ENCODE data around the gene ACTN4. TPM values are rescaled to one million over a fixed set of nuclear protein-coding genes. Genes with fewer than 3 reads are reported as not detected.

ACTN4 gene
- polyA plus RNA-seq, 1 donor = 251 TPM

GRCh38 chr19:38661136-38661535, 13.7 kb downstream of the ACTN4 start:
- no peak for DNase-seq

GRCh38 chr19:38661996-38662395, 14.5 kb downstream of the ACTN4 start:
- DNase-seq = no peak

GRCh38 chr19:38662537-38663155, 15.2 kb downstream of the ACTN4 start:
- DNase-seq = no peak

GRCh38 chr19:38663156-38663651, 15.8 kb downstream of the ACTN4 start:
- no peak for DNase-seq

GRCh38 chr19:38663957-38664502, 16.6 kb downstream of the ACTN4 start:
- no peak for DNase-seq

GRCh38 chr19:38664503-38665211, 17.2 kb downstream of the ACTN4 start:
- DNase-seq = no peak

- no peak for DNase-seq
Observed at GRCh38 chr19:38665219-38665931, 17.9 kb downstream of the ACTN4 start.

GRCh38 chr19:38665950-38666662, 18.7 kb downstream of the ACTN4 start:
- DNase-seq = no peak

GRCh38 chr19:38666663-38667511, 19.4 kb downstream of the ACTN4 start:
- DNase-seq = peak; percentile 69

GRCh38 chr19:38667661-38668171, 20.3 kb downstream of the ACTN4 start:
- no peak for DNase-seq

- no peak for DNase-seq
Observed at GRCh38 chr19:38669552-38669951, 22.1 kb downstream of the ACTN4 start.

GRCh38 chr19:38670921-38671398, 23.5 kb downstream of the ACTN4 start:
- no peak for DNase-seq

GRCh38 chr19:38671654-38672053, 24.2 kb downstream of the ACTN4 start:
- DNase-seq = no peak

- DNase-seq = no peak
Observed at GRCh38 chr19:38673030-38673429, 25.6 kb downstream of the ACTN4 start.

GRCh38 chr19:38674388-38675171, 27.1 kb downstream of the ACTN4 start:
- DNase-seq = no peak

GRCh38 chr19:38675611-38676010, 28.2 kb downstream of the ACTN4 start:
- no peak for DNase-seq

GRCh38 chr19:38676023-38676877, 28.8 kb downstream of the ACTN4 start:
- DNase-seq = no peak

- DNase-seq = no peak
Observed at GRCh38 chr19:38676878-38677646, 29.6 kb downstream of the ACTN4 start.

Measured in hindlimb muscle (tissue), 1 donor.